Activated T-helper 1 cell treated with anti-CD3 and anti-CD28 coated beads, Interleukin-12 subunit alpha, Interleukin-12 subunit beta, Interleukin-2, Interleukin-4 antibody, amounts not matched to agents 30 ng/mL and 10 ng/mL and 1 ng/mL, durations not matched to agents 14 hours and 24 hours and 36 hours (primary cell): ENCODE data around the gene GSPT2. TPM values are rescaled to one million over a fixed set of nuclear protein-coding genes. Genes with fewer than 3 reads are reported as not detected.

Source experiments
- DNase-seq: peaks from one replicate; pipeline ENCODE4 v3.0.0; 2021; ENCODE audit warnings: low spot score
- H3K27ac Mint-ChIP-seq: one replicate; pipeline ENCODE4 v1.8.0; 2021; ENCODE audit warnings: mild to moderate bottlenecking, mixed read lengths
- H3K27me3 Mint-ChIP-seq: one replicate; pipeline ENCODE4 v1.8.0; 2022; ENCODE audit warnings: mild to moderate bottlenecking, moderate library complexity, mixed read lengths; ENCODE audit not compliant: insufficient read depth
- H3K36me3 Mint-ChIP-seq: one replicate; pipeline ENCODE4 v1.8.0; 2021; ENCODE audit warnings: low read depth, mixed read lengths
- H3K4me1 Mint-ChIP-seq: one replicate; pipeline ENCODE4 v1.8.0; 2021; ENCODE audit warnings: low read depth, mixed read lengths
- H3K4me3 Mint-ChIP-seq: one replicate; pipeline ENCODE4 v1.8.0; 2021; ENCODE audit warnings: mild to moderate bottlenecking, moderate library complexity, mixed read lengths
- H3K9me3 Mint-ChIP-seq: one replicate; pipeline ENCODE4 v1.8.0; 2021; ENCODE audit warnings: mixed read lengths
- intact Hi-C: fragments of 100-400 bp; cut with micrococcal nuclease; formaldehyde crosslinking; loops from one replicate; pipeline ENCODE4 v1.15.1; 2024
- total RNA-seq: library from RNA; stranded (reverse); gene quantifications from 2 replicates; pipeline ENCODE4 v1.2.3, GENCODE V29; 2022

GSPT2 gene
- total RNA-seq, 1 donor from 2014 or later = 13.7 TPM

DNA sequence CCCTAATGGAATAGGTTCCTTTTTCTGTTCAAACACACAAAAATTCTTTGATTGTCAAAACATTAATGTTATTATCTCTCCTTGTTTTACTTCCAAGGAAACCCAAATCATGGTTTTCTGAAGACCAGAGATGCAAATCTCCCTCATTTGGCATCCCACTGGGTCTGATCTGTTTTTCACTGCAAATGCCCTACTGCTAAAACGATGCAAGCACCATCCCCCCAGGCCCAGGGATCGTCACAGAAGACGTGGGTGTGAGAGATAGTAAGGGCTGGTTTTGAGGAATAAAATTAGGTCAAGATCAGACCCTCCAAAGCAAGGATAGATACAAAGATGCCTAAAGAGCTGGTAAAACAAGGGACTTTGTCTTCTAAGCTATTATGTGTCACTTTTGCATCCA lies 33.6 kb downstream of the GSPT2 start:
- Mint-ChIP-seq H3K4me3 (no peak overlapping the region), H3K4me1 (no peaks in the 10 kb centered on the region), H3K27me3 (peaks cover 6% of the 10 kb centered on the region), H3K9me3 (no peaks in the 10 kb centered on the region), H3K27ac (no peak overlapping the region), H3K36me3 (no peaks in the 10 kb centered on the region)
- DNase-seq = no peak
- intact Hi-C loops = no loop called here

DNA sequence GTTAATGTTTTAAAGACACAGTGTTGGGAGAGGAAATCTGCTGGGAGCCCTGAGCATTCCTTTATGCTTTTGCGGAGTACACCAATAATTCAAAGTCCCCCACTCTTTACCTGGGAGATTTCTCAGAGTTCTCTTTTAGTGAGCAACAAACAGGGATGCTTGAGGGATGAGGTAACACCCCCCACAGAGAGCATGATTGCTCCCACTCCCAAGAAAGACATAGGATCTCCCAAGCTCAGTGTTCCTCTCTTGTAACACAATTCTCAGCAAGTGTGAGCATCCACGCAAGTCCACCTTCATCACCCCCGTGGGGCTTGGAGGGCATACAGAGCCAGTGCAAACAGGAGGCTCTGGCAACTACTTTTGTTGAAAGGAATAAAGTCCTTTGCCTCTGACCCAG lies 36.1 kb downstream of the GSPT2 start:
- no peaks in the 10 kb centered on the region for H3K9me3 Mint-ChIP-seq
- no peaks in the 10 kb centered on the region for H3K4me1 Mint-ChIP-seq
- intact Hi-C loops = no loop called here
- H3K27ac Mint-ChIP-seq = no peak overlapping the region
- H3K27me3 Mint-ChIP-seq = peaks cover 15% of the 10 kb centered on the region
- DNase-seq = no peak
- H3K4me3 Mint-ChIP-seq = no peak overlapping the region
- no peaks in the 10 kb centered on the region for H3K36me3 Mint-ChIP-seq

DNA sequence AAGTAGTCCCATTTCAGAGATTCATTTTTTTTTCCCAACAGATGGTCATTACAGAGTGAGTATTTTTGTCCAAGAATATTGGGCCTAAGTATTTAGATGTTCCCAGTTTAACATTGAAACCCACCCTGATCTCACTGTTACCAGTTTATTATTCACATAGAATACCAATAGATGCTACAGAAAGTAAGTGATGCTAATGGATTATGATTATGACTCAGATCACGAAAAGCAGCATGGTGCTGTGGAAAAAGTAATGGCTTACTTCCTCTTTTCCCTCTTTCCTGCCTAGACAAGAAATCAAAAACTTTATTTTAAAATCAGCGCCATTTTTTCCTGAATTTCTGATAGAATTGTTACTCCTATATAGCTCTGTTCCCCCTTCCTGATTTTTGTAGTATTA lies 51.9 kb downstream of the GSPT2 start:
- Mint-ChIP-seq H3K27ac (no peak overlapping the region), H3K4me1 (no peaks in the 10 kb centered on the region), H3K4me3 (no peak overlapping the region), H3K27me3 (peaks cover 11% of the 10 kb centered on the region), H3K9me3 (no peaks in the 10 kb centered on the region), H3K36me3 (no peaks in the 10 kb centered on the region)
- intact Hi-C loops = no loop called here
- no peak for DNase-seq

Other genes with a start within 250 kb of the GSPT2 start
- 3.2 and 3.5 TPM in 2 replicates for gene NUDT11, start 246.8 kb upstream of the GSPT2 start, total RNA-seq
- gene CENPVL3, start 124.5 kb upstream of the GSPT2 start, total RNA-seq = not detected in 2 replicates
- gene CENPVL2, start 60.6 kb upstream of the GSPT2 start, total RNA-seq = not detected in 2 replicates
- not detected in 2 replicates for gene CENPVL1, start 32.9 kb upstream of the GSPT2 start, total RNA-seq
- gene MAGED1, start 150.2 kb downstream of the GSPT2 start, total RNA-seq = 32.7 and 34.8 TPM in 2 replicates